Left lung (tissue), 10 donors: Measurements from ENCODE around the gene ZNF205. TPM values are rescaled to one million over a fixed set of nuclear protein-coding genes. Genes with fewer than 3 reads are reported as not detected.

Experiments used
- ATAC-seq: fragments of 200-7000 bp; cut with Tn5 transposase; one replicate; pipeline ENCODE4 v1.9.1; 2020; ENCODE audit warnings: moderate library complexity
- DNase-seq, 4 donors: peaks; one replicate each; pipeline ENCODE4 v3.0.0-alpha.2; 2013 to 2020
- H3K27ac ChIP-seq, 2 donors: fragments of 200-600 bp; sonication (generic) in 1 of 2; one replicate each; pipeline versions ENCODE4 v1.5.0 to v1.8.0; 2020 to 2021
- H3K27me3 ChIP-seq, 2 donors: fragments of 200-600 bp; sonication (generic) in 1 of 2; one replicate each; pipeline versions ENCODE4 v1.5.0 to v1.8.0; 2020 to 2021
- H3K36me3 ChIP-seq, 2 donors: fragments of 200-600 bp; sonication (generic) in 1 of 2; one replicate each; pipeline versions ENCODE4 v1.5.0 to v1.8.0; 2020 to 2021
- H3K4me1 ChIP-seq, 2 donors: fragments of 200-600 bp; one replicate each; pipeline ENCODE4 v1.8.0; 2021
- H3K4me3 ChIP-seq, 2 donors: fragments of 200-600 bp; sonication (generic) in 1 of 2; one replicate each; pipeline versions ENCODE4 v1.5.0 to v1.8.0; 2020 to 2021; ENCODE audit warnings: mild to moderate bottlenecking in 1 of 2
- H3K9me3 ChIP-seq, 2 donors: fragments of 200-600 bp; sonication (generic) in 1 of 2; one replicate each; pipeline versions ENCODE4 v1.5.0 to v1.8.0; 2020 to 2021
- intact Hi-C, 2 donors: fragments of 100-400 bp; cut with DNase I; formaldehyde crosslinking; loops; one replicate each; pipeline versions ENCODE4 v1.11.2 to v1.14.2; 2022
- polyA plus RNA-seq, 6 donors: library from polyadenylated mRNA; unstranded; fragments of 120-200 nt; gene quantifications; one replicate each; pipeline ENCODE4 v1.2.1, GENCODE V29; 2013; ENCODE audit not compliant: insufficient read length in 6 of 6
- total RNA-seq, 2 donors: library from RNA; stranded (reverse); fragmentation: NEBNext Ultra II Directional; extraction: Animal tissue kit (Norgen Biotek cat#: 25700); gene quantifications; one replicate each; pipeline ENCODE4 v1.2.1, GENCODE V29; 2021
- TF ChIP-seq, protein P1 (sequence below), 2 donors: fragments of 200-600 bp; sonication (generic) in 1 of 2; IDR thresholded peaks; one replicate each; pipeline versions ENCODE4 v1.5.0 to v1.8.0; 2021; ENCODE audit warnings: antibody characterized with exemption in 2 of 2
- donor health status: DM: no; HTN: yes; CAD: no.
- donor health status: DM: no; HTN: no; CAD: no.

ZNF205 gene
- total and polyA plus RNA-seq, 8 donors, result 9.7 to 17.6 (median 15.7) TPM

GRCh38 chr16:3085868-3086595, 26.4 kb upstream of the ZNF205 start:
- Histone ChIP-seq H3K36me3 (no peaks in the 10 kb centered on the region), H3K4me1 (peaks cover 7 to 35% of the 10 kb centered on the region in 2 donors), H3K4me3 (peak overlapping the region; percentile 19 to 49), H3K27me3 (no peaks in the 10 kb centered on the region), H3K9me3 (no peaks in the 10 kb centered on the region), H3K27ac (peak overlapping the region; percentile 49 to 79)
- DNase-seq (no peak), ATAC-seq (no peak)
- TF ChIP-seq, protein P1, sequence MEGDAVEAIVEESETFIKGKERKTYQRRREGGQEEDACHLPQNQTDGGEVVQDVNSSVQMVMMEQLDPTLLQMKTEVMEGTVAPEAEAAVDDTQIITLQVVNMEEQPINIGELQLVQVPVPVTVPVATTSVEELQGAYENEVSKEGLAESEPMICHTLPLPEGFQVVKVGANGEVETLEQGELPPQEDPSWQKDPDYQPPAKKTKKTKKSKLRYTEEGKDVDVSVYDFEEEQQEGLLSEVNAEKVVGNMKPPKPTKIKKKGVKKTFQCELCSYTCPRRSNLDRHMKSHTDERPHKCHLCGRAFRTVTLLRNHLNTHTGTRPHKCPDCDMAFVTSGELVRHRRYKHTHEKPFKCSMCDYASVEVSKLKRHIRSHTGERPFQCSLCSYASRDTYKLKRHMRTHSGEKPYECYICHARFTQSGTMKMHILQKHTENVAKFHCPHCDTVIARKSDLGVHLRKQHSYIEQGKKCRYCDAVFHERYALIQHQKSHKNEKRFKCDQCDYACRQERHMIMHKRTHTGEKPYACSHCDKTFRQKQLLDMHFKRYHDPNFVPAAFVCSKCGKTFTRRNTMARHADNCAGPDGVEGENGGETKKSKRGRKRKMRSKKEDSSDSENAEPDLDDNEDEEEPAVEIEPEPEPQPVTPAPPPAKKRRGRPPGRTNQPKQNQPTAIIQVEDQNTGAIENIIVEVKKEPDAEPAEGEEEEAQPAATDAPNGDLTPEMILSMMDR (IDR thresholded peaks at IDR 0.05), result no peak
- intact Hi-C loops, result no loop called here

- TF ChIP-seq, protein P1 (IDR thresholded peaks at IDR 0.05), result no peak
- ATAC-seq, result peak; percentile 28
- intact Hi-C loops, result no loop called here
- peak overlapping the region; percentile 49 to 79 for H3K27ac ChIP-seq
- H3K4me3 ChIP-seq, result peak overlapping the region; percentile 19 to 49
- no peaks in the 10 kb centered on the region for H3K9me3 ChIP-seq
- H3K36me3 ChIP-seq, result no peaks in the 10 kb centered on the region
- H3K4me1 ChIP-seq, result peaks cover 7 to 35% of the 10 kb centered on the region in 2 donors
- DNase-seq, result no peak
- no peaks in the 10 kb centered on the region for H3K27me3 ChIP-seq
These were observed 25.7 kb upstream of the ZNF205 start for GRCh38 chr16:3086596-3087242.

- Histone ChIP-seq H3K36me3 (no peaks in the 10 kb centered on the region), H3K9me3 (no peaks in the 10 kb centered on the region), H3K27me3 (no peaks in the 10 kb centered on the region), H3K4me1 (peaks cover 7 to 35% of the 10 kb centered on the region in 2 donors), H3K27ac (peak overlapping the region; percentile 49 to 79), H3K4me3 (peak overlapping the region; percentile 19 to 49)
- ATAC-seq, result peak; percentile 25
- TF ChIP-seq, protein P1 (IDR thresholded peaks at IDR 0.05), result peak in 1 of 2 donors; percentile 11
- DNase-seq, result peak in 1 of 4 donors; percentile 58
- intact Hi-C loops, result no loop called here
These were observed 24.8 kb upstream of the ZNF205 start for GRCh38 chr16:3087243-3088235.

DNA sequence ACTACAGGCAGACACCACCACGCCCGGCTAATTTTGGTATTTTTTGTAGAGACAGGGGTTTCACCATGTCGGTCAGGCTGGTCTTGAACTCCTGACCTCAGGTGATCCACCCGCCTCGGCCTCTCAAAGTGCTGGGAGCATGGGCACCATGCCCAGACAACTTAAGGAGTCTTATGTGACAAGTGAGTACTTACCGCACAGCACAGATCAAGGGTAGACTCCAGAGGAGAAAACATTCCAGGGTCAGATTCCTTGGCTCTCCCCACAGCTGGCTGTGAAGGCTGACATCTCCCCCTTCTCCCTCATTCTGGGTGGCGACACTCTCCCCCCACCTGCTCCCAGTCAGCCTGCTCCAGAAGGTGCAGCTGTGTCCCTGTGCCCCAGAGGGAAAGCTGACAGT, 23.9 kb upstream of the ZNF205 start:
- H3K27ac ChIP-seq, result peak overlapping the region; percentile 47 to 48
- no peaks in the 10 kb centered on the region for H3K27me3 ChIP-seq
- H3K4me1 ChIP-seq, result peaks cover 7 to 35% of the 10 kb centered on the region in 2 donors
- no peaks in the 10 kb centered on the region for H3K36me3 ChIP-seq
- ATAC-seq (peak; percentile 85), DNase-seq (peak in 2 of 4 donors; percentile 64 to 65)
- intact Hi-C loops, result no loop called here
- H3K4me3 ChIP-seq, result no peak overlapping the region
- TF ChIP-seq, protein P1 (IDR thresholded peaks at IDR 0.05), result no peak
- H3K9me3 ChIP-seq, result no peaks in the 10 kb centered on the region
